H9 (cell line): ENCODE measurements around the gene FRMPD1. TPM values are rescaled to one million over a fixed set of nuclear protein-coding genes. Genes with fewer than 3 reads are reported as not detected.

Source experiments
- DNase-seq: peaks from one replicate; pipeline ENCODE4 v3.0.0-alpha.2; 2017
- H2AFZ ChIP-seq: one replicate; pipeline ENCODE4 v1.6.1; 2013; ENCODE audit warnings: mild to moderate bottlenecking, low read length, control low read depth, moderate library complexity
- H2AK5ac ChIP-seq: 2 replicates; pipeline ENCODE4 v1.6.1; 2013; ENCODE audit warnings: low read length, control low read depth, mixed read lengths; ENCODE audit not compliant: insufficient read length
- H2BK120ac ChIP-seq: one replicate; pipeline ENCODE4 v1.6.1; 2013; ENCODE audit warnings: low read depth, mild to moderate bottlenecking, low read length, control low read depth, inconsistent platforms; ENCODE audit not compliant: poor library complexity, severe bottlenecking
- H2BK12ac ChIP-seq: 2 replicates; pipeline ENCODE4 v1.6.1; 2013; ENCODE audit warnings: low read length, control low read depth, mixed read lengths, low read depth; ENCODE audit not compliant: insufficient read length
- H2BK15ac ChIP-seq: 2 replicates; pipeline ENCODE4 v1.6.1; 2013; ENCODE audit warnings: low read depth, low read length, control low read depth
- H2BK20ac ChIP-seq: one replicate; pipeline ENCODE4 v1.6.1; 2013; ENCODE audit warnings: low read depth, mild to moderate bottlenecking, low read length, control low read depth, inconsistent platforms; ENCODE audit not compliant: poor library complexity, severe bottlenecking
- H2BK5ac ChIP-seq: 2 replicates; pipeline ENCODE4 v1.6.1; 2013; ENCODE audit warnings: low read length, control low read depth, mixed read lengths; ENCODE audit not compliant: insufficient read length
- H3K14ac ChIP-seq: 2 replicates; pipeline ENCODE4 v1.6.1; 2013; ENCODE audit warnings: low read length, control low read depth; ENCODE audit not compliant: insufficient read depth
- H3K18ac ChIP-seq: 2 replicates; pipeline ENCODE4 v1.6.1; 2013; ENCODE audit warnings: low read depth, mild to moderate bottlenecking, mixed read lengths, low read length, control low read depth; ENCODE audit not compliant: insufficient read length
- H3K23ac ChIP-seq: 2 replicates; pipeline ENCODE4 v1.6.1; 2013; ENCODE audit warnings: low read length, control low read depth, mixed read lengths, low read depth; ENCODE audit not compliant: insufficient read length
- H3K23me2 ChIP-seq: 2 replicates; pipeline ENCODE4 v1.6.1; 2013; ENCODE audit warnings: low read depth, mild to moderate bottlenecking, mixed read lengths, low read length, control low read depth; ENCODE audit not compliant: insufficient read length, poor library complexity, severe bottlenecking
- H3K27ac ChIP-seq: 2 replicates; pipeline ENCODE4 v1.5.1; 2013; ENCODE audit warnings: low read length, control low read depth, mixed read lengths, low read depth; ENCODE audit not compliant: insufficient read length
- H3K27me3 ChIP-seq: 2 replicates; pipeline ENCODE4 v1.6.1; 2013; ENCODE audit warnings: low read length, control low read depth, inconsistent platforms; ENCODE audit not compliant: insufficient read depth
- H3K4ac ChIP-seq: 2 replicates; pipeline ENCODE4 v1.6.1; 2013; ENCODE audit warnings: low read depth, mild to moderate bottlenecking, control low read depth, inconsistent platforms, low read length, moderate library complexity
- H3K4me1 ChIP-seq: 2 replicates; pipeline ENCODE4 v1.6.1; 2013; ENCODE audit warnings: low read length, control low read depth, inconsistent platforms; ENCODE audit not compliant: insufficient read depth
- H3K4me2 ChIP-seq: 2 replicates; pipeline ENCODE4 v1.6.1; 2013; ENCODE audit warnings: low read length, control low read depth, mixed read lengths; ENCODE audit not compliant: insufficient read length, insufficient read depth
- H3K56ac ChIP-seq: 2 replicates; pipeline ENCODE4 v1.6.1; 2013; ENCODE audit warnings: low read depth, mild to moderate bottlenecking, mixed read lengths, low read length, control low read depth; ENCODE audit not compliant: insufficient read length
- H3K79me1 ChIP-seq: 2 replicates; pipeline ENCODE4 v1.6.1; 2013; ENCODE audit warnings: low read depth, mild to moderate bottlenecking, moderate library complexity, low read length, control low read depth, inconsistent platforms; ENCODE audit not compliant: insufficient read depth, poor library complexity, severe bottlenecking
- H3K79me2 ChIP-seq: 2 replicates; pipeline ENCODE4 v1.6.1; 2013; ENCODE audit warnings: low read length, control low read depth, inconsistent platforms; ENCODE audit not compliant: insufficient read depth
- H3K9ac ChIP-seq: 2 replicates; pipeline ENCODE4 v1.6.1; 2013; ENCODE audit warnings: low read length, control low read depth, mixed read lengths; ENCODE audit not compliant: insufficient read length; ENCODE audit errors: extremely low read depth
- H3K9me3 ChIP-seq: one replicate; pipeline ENCODE4 v1.6.1; 2013; ENCODE audit warnings: low read depth, low read length, inconsistent platforms; ENCODE audit not compliant: control insufficient read depth
- H3T11ph ChIP-seq: one replicate; pipeline ENCODE4 v1.6.1; 2013; ENCODE audit warnings: mild to moderate bottlenecking, low read length, control low read depth, inconsistent platforms
- H4K20me1 ChIP-seq: one replicate; pipeline ENCODE4 v1.6.1; 2013; ENCODE audit not compliant: control insufficient read depth, insufficient read length, insufficient read depth
- H4K5ac ChIP-seq: 2 replicates; pipeline ENCODE4 v1.6.1; 2013; ENCODE audit warnings: low read depth, mild to moderate bottlenecking, mixed read lengths, low read length, control low read depth; ENCODE audit not compliant: insufficient read length
- H4K8ac ChIP-seq: replicated peaks from 2 replicates; pipeline ENCODE4 v1.6.1; 2013; ENCODE audit warnings: low read length, control low read depth, mixed read lengths, low read depth; ENCODE audit not compliant: insufficient read length
- H4K91ac ChIP-seq: 2 replicates; pipeline ENCODE4 v1.6.1; 2013; ENCODE audit warnings: low read depth, mild to moderate bottlenecking, moderate library complexity, mixed read lengths, low read length, control low read depth; ENCODE audit not compliant: insufficient read length
- H3K27ac Mint-ChIP-seq, 3 experiments: 2 replicates in 2 of 3; 3 replicates in 1 of 3; pipeline ENCODE4 v1.8.0; 2020 to 2021; ENCODE audit warnings: mixed read lengths in 3 of 3, mild to moderate bottlenecking in 1 of 3, moderate library complexity in 1 of 3
- H3K27me3 Mint-ChIP-seq: 2 replicates; pipeline ENCODE4 v1.8.0; 2021; ENCODE audit warnings: low read depth, mild to moderate bottlenecking, moderate library complexity, mixed read lengths
- H3K36me3 Mint-ChIP-seq, 3 experiments: 2 replicates in 2 of 3; 3 replicates in 1 of 3; pipeline ENCODE4 v1.8.0; 2020 to 2021; ENCODE audit warnings: low read depth in 3 of 3, mixed read lengths in 3 of 3; ENCODE audit not compliant: insufficient read depth in 1 of 3
- H3K4me1 Mint-ChIP-seq, 2 experiments: 2 replicates each; pipeline ENCODE4 v1.8.0; 2020; ENCODE audit warnings: mixed read lengths in 2 of 2
- H3K4me3 Mint-ChIP-seq, 2 experiments: 2 replicates in 1 of 2; 3 replicates in 1 of 2; pipeline ENCODE4 v1.8.0; 2020 to 2021; ENCODE audit warnings: mild to moderate bottlenecking in 2 of 2, mixed read lengths in 2 of 2, moderate library complexity in 1 of 2
- H3K9me3 Mint-ChIP-seq, 2 experiments: 2 replicates in 1 of 2; 3 replicates in 1 of 2; pipeline ENCODE4 v1.8.0; 2020; ENCODE audit warnings: mild to moderate bottlenecking in 2 of 2, mixed read lengths in 2 of 2, moderate library complexity in 1 of 2
- CTCF ChIP-seq: fragments of 200-600 bp; sonication (generic); conservative IDR thresholded peaks from 3 replicates; pipeline ENCODE4 v1.8.0; 2021; ENCODE audit warnings: antibody characterized with exemption, mild to moderate bottlenecking
- WGBS: extraction: QIAGEN DNeasy Blood & Tissue Kit; methylation state at CpG from one replicate; pipeline ENCODE4 v1.1.7; 2013; ENCODE audit warnings: missing lambda C conversion rate, low lambda C conversion rate, mixed read lengths; ENCODE audit not compliant: insufficient read length; ENCODE audit errors: extremely low coverage; 5-methylcytosine and 5-hydroxymethylcytosine counted together
- total RNA-seq: library from RNA; stranded (reverse); gene quantifications from 2 replicates; pipeline ENCODE4 v1.2.1, GENCODE V29; 2021

The FRMPD1 gene
- total RNA-seq, 1 experiment from 2014 or later: 0.04 TPM

GRCh38 chr9:37715260-37715659, 64.5 kb downstream of the FRMPD1 start:
- no peak overlapping the region for H2BK20ac ChIP-seq
- DNase-seq: no peak
- no peaks in the 10 kb centered on the region for H4K20me1 ChIP-seq
- WGBS: no CpG with 5 or more reads among the region's 4 CpGs
- H3K23me2 ChIP-seq: no peaks in the 10 kb centered on the region
- no peak overlapping the region for H3K14ac ChIP-seq
- no peaks in the 10 kb centered on the region for H3K79me2 ChIP-seq
- H3K4ac ChIP-seq: no peak overlapping the region
- H3K18ac ChIP-seq: no peak overlapping the region
- Mint-ChIP-seq H3K27ac (no peak overlapping the region), H3K4me3 (no peak overlapping the region), H3K36me3 (no peaks in the 10 kb centered on the region), H3K27me3 (peaks cover 4% of the 10 kb centered on the region), H3K4me1 (no peaks in the 10 kb centered on the region; a peak in 1 of 4 replicates), H3K9me3 (no peaks in the 10 kb centered on the region)
- no peak for TF ChIP-seq CTCF
- no peaks in the 10 kb centered on the region for H3K27me3 ChIP-seq
- H2BK5ac ChIP-seq: no peak overlapping the region
- H3K56ac ChIP-seq: no peak overlapping the region
- H2BK12ac ChIP-seq: no peak overlapping the region
- no peak overlapping the region for H2AFZ ChIP-seq
- H3T11ph ChIP-seq: no peak overlapping the region
- no peaks in the 10 kb centered on the region for H3K9me3 ChIP-seq
- H4K5ac ChIP-seq: no peak overlapping the region
- H2AK5ac ChIP-seq: no peak overlapping the region
- H4K91ac ChIP-seq: no peak overlapping the region
- H4K8ac ChIP-seq: no peak overlapping the region
- H2BK120ac ChIP-seq: no peak overlapping the region
- H2BK15ac ChIP-seq: no peak overlapping the region
- no peak overlapping the region for H3K23ac ChIP-seq
- no peak overlapping the region for H3K9ac ChIP-seq
- no peak overlapping the region for H3K27ac ChIP-seq
- H3K4me1 ChIP-seq: no peaks in the 10 kb centered on the region
- no peaks in the 10 kb centered on the region for H3K79me1 ChIP-seq
- no peak overlapping the region for H3K4me2 ChIP-seq
